ENCODE results near the gene ACSM6.

DNA sequence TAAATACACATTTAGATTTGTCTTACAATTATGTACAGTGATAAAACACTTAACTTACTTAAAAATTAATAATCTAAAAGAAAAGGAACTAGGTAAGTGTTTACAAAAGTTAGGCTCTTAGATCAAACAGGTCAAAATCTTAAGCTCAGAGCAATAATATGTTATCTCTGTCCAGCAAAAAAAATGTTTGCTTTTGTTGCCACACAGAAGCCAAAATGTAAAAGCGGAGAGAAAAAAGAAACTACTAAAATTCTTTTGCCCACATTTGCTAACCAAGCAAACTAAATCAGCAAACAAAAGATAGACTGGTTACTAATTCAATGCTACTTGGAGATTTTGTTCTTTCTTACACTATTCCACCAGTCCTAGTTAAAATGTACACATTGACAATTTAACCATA lies 15.2 kb upstream of the ACSM6 start:
- TF ChIP-seq EZH2 (IDR thresholded peaks at IDR 0.05; ENCODE audit: borderline replicate concordance) (no peak), EZH2phosphoT487 (IDR thresholded peaks at IDR 0.05; ENCODE audit: low read depth, severe bottlenecking, unreplicated experiment) (no peak)
- TF ChIP-seq, protein P1, sequence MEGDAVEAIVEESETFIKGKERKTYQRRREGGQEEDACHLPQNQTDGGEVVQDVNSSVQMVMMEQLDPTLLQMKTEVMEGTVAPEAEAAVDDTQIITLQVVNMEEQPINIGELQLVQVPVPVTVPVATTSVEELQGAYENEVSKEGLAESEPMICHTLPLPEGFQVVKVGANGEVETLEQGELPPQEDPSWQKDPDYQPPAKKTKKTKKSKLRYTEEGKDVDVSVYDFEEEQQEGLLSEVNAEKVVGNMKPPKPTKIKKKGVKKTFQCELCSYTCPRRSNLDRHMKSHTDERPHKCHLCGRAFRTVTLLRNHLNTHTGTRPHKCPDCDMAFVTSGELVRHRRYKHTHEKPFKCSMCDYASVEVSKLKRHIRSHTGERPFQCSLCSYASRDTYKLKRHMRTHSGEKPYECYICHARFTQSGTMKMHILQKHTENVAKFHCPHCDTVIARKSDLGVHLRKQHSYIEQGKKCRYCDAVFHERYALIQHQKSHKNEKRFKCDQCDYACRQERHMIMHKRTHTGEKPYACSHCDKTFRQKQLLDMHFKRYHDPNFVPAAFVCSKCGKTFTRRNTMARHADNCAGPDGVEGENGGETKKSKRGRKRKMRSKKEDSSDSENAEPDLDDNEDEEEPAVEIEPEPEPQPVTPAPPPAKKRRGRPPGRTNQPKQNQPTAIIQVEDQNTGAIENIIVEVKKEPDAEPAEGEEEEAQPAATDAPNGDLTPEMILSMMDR (IDR thresholded peaks at IDR 0.05; ENCODE audit: poor library complexity) = no peak

Data from hepatocyte (in vitro differentiated cells).